Stimulated activated CD8-positive, alpha-beta memory T cell treated with anti-CD3 and anti-CD28 coated beads, Interleukin-15, amount 100 ng/mL, for 4 hours (primary cell): ENCODE data around the gene DYDC1.
"Not testable (repeated sequence)": the region's sequence is repeated elsewhere in the genome, so short reads cannot be mapped to it uniquely, and the experiment has no call there.

Experiments used
- DNase-seq, 2 donors: peaks; one replicate each; pipeline ENCODE4 v3.0.0-alpha.2; 2020; ENCODE audit warnings: low read depth in 2 of 2

DYDC1 gene

DNA sequence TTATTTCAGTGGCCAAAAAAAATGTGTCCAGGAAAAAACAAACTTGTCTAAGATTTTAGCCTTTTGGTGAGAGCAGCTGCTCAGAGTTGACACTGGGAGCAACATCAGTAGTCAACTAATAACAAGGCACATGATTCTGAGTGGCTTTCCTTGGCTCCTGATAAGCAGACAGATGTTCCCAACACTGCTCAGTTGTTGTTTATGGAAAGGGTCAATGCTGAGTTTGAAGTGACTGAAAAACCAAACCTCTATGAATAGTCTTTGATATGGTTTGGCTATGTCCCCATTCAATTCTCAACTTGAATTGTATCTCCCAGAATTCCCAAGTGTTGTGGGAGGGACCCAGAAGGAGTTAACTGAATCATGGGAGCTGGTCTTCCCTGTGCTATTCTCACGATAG lies 12.3 kb downstream of the DYDC1 start:
- DNase-seq = no peak

GRCh38 chr10:80333983-80334382 lies 22.6 kb downstream of the DYDC1 start:
- DNase-seq = no peak

- no peak for DNase-seq
Observed at GRCh38 chr10:80324891-80325364, 31.6 kb downstream of the DYDC1 start.

DNA sequence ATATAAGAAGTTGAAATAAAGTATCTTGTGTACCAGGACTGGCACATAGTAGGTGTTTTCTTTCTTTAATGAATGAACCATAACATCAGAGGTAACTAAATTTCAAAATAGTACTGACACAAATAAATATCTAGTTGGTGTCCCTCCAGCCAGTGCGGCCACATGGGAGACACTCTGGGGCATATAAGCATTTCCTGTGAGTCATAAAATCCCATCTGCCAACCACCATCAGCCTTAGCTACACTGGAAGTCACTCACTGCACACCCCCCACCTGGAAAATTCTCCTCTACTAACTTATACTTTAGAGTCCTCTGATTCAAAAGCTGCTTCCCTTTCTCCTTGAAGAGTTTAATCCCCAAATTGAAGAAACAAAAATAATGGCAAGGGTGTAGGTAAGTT lies 32.5 kb downstream of the DYDC1 start:
- no peak for DNase-seq

- DNase-seq = no peak
Observed at GRCh38 chr10:80323311-80323710, 33.2 kb downstream of the DYDC1 start.

GRCh38 chr10:80322711-80323110 lies 33.8 kb downstream of the DYDC1 start:
- DNase-seq = no peak

- DNase-seq = no peak
Observed at GRCh38 chr10:80322158-80322557, 34.4 kb downstream of the DYDC1 start.

DNA sequence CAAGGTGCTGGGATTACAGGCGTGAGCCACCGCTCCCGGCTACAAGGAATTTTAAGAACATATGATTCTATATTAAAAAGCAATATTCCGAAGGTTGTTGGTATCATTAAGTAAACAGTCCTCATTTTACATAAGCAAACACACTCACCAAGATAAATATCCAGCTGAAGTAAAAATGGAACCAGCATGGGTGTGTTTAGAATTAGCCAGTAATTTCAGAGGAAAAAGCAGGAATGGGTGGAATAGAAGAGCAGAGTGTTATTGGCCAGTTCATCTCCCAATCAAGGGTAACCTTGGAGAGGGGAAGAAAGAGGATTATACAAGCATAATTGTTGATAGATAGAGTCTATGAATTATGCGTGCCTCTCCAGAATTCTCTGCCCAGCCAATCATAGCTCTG lies 35.4 kb downstream of the DYDC1 start:
- DNase-seq = no peak

DNA sequence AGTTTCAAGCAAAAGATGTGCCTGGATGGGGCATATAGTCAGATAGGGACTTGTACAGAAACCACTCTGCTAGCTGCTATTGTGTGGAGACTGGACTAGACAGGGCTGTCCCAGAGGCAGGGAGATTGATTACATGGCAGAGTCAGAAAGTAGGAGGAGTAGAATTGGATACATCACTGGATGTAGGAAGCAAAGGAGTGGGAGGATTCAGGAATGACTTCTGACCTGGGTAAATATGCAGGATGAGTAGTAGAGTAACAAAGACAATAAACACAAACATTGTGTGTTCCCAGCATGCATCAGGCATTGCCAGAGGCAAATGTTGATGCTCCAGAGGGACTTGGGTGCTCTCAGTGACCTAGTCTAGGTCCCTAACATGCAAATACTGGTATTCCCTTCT lies 36.2 kb downstream of the DYDC1 start:
- DNase-seq = no peak

GRCh38 chr10:80319725-80320290 lies 36.7 kb downstream of the DYDC1 start:
- DNase-seq = no peak

GRCh38 chr10:80319318-80319717 lies 37.2 kb downstream of the DYDC1 start:
- DNase-seq = no peak

DNA sequence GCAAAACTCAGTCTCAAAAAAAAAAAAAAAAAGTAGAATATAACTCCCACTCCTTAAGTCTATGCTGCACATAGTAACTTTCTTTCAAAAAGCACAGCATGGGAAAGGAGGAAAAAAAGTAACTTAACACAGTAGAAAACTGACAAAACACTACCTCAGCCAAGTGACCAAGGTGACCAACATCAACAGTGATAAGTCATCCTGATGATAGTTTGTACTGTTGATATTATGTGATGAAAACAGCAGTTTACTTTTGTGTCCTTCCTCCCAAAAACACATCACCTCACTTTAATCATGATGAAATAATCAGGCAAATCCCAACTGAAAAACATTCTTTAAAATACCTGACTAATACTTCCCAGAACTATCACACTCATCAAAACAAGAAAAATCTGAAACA lies 37.8 kb downstream of the DYDC1 start:
- DNase-seq = no peak

DNA sequence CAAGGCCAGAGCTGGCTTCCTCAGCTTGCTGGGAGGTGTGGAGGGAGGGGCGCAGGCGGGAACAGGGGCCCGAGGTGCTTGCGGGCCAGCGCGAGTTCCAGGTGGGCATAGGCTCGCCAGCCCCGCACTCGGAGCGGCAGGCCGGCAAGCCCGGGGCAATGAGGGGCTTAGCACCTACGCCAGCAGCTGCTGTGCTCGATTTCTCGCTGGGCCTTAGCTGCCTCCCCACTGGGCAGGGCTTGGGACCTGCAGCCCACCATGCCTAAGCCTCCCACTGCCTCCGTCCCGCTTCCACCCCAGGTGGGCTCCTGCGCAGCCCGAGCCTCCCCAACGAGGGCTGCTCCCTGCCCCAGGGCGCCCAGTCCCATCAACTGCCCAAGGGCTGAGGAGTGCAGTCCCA lies 41.2 kb downstream of the DYDC1 start:
- no peak for DNase-seq

DNA sequence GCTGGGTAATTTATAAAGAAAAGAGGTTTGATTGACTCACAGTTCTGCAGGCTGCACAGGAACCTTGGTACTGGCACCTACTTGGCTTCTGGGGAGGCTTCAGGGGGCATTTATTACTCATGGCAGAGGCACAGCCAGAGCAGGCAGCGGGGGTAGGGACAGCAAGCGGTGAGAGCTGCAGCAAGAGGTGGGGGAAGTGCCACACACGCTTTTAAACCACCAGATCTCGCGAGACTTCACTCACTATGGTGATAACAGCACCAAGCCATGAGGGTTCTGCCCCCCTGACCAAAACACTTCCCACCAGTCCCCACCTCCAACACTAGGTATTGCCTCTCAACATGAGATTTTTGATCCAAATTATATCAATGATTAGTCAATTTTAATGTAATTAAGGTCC lies 43.0 kb downstream of the DYDC1 start:
- no peak for DNase-seq

GRCh38 chr10:80305989-80306388 lies 50.6 kb downstream of the DYDC1 start:
- DNase-seq = not testable (repeated sequence)

DNA sequence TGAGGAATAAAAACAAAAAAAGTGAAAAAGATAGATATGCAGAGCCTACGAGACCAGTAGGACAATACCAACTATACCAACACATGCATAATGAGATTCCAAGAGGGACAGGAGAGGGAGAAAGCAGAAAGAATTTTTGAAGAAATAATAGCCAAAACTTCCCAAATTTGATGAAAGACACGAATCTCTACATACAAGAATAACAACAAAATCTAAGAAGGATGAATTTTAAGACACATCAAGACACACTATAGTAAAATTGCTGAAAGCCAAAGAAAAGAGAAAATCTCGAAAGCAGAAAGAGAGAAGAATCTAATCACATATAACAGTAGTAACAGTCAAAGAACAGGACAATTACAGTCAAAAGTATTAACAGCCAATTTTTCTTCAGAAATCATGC lies 59.6 kb downstream of the DYDC1 start:
- no peak for DNase-seq

DNA sequence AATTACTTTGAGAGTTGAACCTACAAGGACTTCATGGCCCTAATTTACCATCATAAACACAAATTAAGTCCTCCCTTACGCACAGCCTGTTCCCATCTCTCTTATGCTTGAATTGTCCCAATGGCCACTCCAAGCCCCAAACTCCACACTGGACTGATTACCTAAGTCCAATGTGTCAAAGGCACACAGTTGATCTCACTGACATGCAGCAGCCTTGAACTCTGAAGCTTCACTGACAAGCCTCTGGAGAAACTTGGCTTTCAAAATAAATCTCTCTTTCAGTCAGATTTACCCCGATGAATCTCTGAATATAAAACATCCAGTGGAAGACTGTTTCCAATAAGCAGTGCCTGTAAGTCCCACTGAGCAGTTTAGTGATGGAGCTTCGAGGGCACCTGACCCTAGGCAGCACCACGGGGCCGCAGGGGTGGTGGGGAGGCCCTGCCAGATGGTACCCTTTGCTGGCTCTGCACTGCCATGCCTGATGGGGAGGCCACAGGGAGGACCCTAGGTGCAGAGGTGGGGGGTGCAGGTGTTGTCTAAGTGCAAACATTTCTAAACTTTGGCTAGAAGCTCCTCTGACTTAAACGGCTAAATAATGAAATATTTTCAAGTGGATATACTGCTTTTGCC lies 63.8 kb downstream of the DYDC1 start:
- no peak for DNase-seq

DNA sequence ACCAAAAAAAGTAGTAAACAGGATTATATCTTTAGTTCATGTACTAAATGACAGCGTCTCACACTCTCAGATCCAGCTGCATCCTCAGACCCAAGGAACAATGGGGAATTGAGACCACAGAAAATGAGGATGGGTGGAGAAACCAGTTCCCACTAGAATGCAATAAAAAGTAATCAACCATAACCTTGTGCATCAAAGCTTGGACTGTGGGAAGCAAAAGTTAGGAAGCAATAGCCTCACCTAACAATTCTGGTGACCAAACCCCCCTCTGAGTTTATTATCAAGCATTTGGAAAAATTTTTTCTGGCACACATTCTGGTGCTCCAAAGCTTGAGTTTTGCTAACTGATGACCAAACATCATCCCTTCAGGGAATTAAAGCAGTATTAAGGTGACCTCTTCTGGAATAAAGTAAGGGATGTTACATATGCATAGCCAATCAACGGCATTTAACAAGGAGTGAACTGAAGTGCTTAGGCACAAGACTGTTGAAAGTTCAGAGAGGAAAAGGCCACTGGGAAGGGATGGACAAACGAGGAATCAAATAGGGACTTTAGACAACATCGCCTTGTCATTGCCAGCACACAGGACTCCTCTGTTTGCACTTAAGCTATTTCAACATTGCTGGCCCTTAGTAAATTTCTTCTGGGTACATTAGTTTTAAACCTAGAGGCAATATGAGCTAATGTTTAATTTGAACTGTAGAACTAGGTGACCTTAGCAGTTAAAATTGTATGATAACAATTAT lies 65.9 kb downstream of the DYDC1 start:
- DNase-seq = no peak

DNA sequence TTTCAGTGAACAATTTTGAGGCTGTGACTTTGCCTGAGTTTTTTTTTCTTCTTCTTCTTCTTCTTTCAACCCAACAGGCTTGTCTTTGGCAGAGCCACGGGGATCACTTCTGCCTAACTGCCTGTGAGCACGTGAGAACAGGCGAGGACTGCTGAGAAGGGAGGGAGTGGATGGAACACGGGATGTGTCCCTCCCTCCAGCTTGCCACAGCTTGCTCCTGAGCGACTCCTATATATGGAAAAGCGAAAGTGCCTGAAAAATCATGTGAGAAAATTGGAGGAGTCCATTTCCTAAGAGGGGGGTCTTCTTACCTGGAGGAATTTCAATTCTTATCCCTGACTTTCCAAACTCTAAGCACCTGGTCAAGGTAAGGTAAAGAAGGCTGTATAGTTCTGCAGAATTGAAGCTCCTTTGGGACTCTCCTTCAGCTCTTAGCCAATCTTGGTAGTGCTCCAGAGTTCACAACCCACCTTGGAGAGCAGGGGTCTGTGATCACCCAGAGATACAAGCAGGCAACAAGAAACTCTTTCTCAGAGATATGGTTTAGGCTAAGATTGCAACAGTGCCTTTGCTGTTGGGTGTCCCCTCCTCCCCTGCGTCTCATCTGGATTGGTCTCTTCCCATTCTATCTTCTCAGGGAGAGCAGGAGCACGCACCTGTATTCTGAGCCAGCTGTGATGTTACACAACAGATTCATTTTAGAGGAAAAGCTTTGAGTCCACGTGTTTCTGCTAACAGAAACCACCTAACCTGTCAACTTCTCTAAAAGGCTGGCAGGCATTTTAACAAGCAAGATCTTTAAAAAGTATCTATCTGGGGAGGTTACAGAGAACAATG lies 66.9 kb downstream of the DYDC1 start, which contains the start of gene MAT1A:
MAT1A (minus strand) TSS at position 208 of the 837 bp plus-strand sequence. CDS start 235 bp downstream, outside the sequence.
- no peak for DNase-seq

DNA sequence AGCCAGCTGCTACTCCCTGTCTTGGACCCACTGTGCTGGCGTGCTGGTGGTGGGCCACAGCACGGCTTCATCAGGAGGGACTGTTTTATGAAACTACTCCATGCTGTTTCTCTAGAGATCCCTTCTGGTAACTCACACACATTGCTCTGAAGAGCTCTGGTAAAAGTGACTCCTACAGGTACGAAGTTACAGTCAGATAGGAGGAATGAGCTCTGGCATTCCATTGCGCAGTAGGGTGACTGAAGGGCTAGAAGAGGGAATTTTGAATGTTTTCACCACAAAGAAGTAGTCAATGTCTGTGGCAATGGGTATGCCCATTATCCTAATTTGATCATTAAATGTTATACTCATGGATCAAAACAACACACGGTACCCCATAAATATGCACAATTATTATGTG lies 67.7 kb downstream of the DYDC1 start:
- DNase-seq = no peak
